ENCODE data around the gene RPRML. TPM values are rescaled to one million over a fixed set of nuclear protein-coding genes. Genes with fewer than 3 reads are reported as not detected.

RPRML gene
- total RNA-seq, 1 experiment from 2014 or later, result not detected

GRCh38 chr17:46944931-46945330 lies 34.1 kb downstream of the RPRML start:
- DNase-seq (ENCODE audit: low spot score), result peak; percentile 17

- no peak for DNase-seq (ENCODE audit: low spot score)
Observed at GRCh38 chr17:46943501-46944393, 35.3 kb downstream of the RPRML start.

GRCh38 chr17:46943218-46943500 lies 35.9 kb downstream of the RPRML start:
- DNase-seq (ENCODE audit: low spot score), result no peak

- peak; percentile 79 for DNase-seq (ENCODE audit: low spot score)
Observed at GRCh38 chr17:46942441-46943217, 36.4 kb downstream of the RPRML start.

- peak; percentile 79 for DNase-seq (ENCODE audit: low spot score)
Observed at GRCh38 chr17:46940692-46941404, 38.2 kb downstream of the RPRML start.

- no peak for DNase-seq (ENCODE audit: low spot score)
Observed at GRCh38 chr17:46935658-46936266, 43.3 kb downstream of the RPRML start.

- DNase-seq (ENCODE audit: low spot score), result no peak
Observed at GRCh38 chr17:46931596-46931995, 47.5 kb downstream of the RPRML start.

- DNase-seq (ENCODE audit: low spot score), result no peak
Observed at GRCh38 chr17:46930051-46930450, 49.0 kb downstream of the RPRML start.

- no peak for DNase-seq (ENCODE audit: low spot score)
Observed at GRCh38 chr17:46929413-46929812, 49.6 kb downstream of the RPRML start.

- no peak for DNase-seq (ENCODE audit: low spot score)
Observed at GRCh38 chr17:46928467-46929261, 50.4 kb downstream of the RPRML start.

Small RNA genes lying within 50 kb of the gene (small RNA-seq; reads per million reads assigned to genes)
- not detected for gene MIR5089

Other genes with a start within 250 kb of the RPRML start
- 0.08 TPM in 2 replicates for gene WNT3, start 160.6 kb downstream of the RPRML start, total RNA-seq (2014; rRNA removed; shearing (Covaris generic))
- 0.28 TPM in 1 of 2 replicates, not detected in the other for gene WNT9B, start 127.7 kb downstream of the RPRML start, total RNA-seq (2014; rRNA removed; shearing (Covaris generic))
- 14.2 and 16.5 TPM in 2 replicates for gene GOSR2, start 56.1 kb downstream of the RPRML start, total RNA-seq (2014; rRNA removed; shearing (Covaris generic))
- gene CDC27, start 210.0 kb upstream of the RPRML start, total RNA-seq (2014; rRNA removed; shearing (Covaris generic)), result 36.1 and 43.2 TPM in 2 replicates
- not detected in 2 replicates for gene MYL4, start 230.1 kb upstream of the RPRML start, total RNA-seq (2014; rRNA removed; shearing (Covaris generic))